Activated CD4-positive, alpha-beta T cell treated with anti-CD3 and anti-CD28 coated beads for 36 hours (primary cell): Measurements from ENCODE around the gene SYT17. TPM values are rescaled to one million over a fixed set of nuclear protein-coding genes. Genes with fewer than 3 reads are reported as not detected.

Experiments used
- ATAC-seq: fragments of 200-7000 bp; cut with Tn5 transposase; one replicate; pipeline ENCODE4 v1.10.0; 2021; ENCODE audit warnings: mild to moderate bottlenecking, moderate library complexity
- CTCF ChIA-PET: fragments of 350-600 bp; sonication (Branson Sonifier 250); formaldehyde crosslinking; loops from one replicate; lab custom pipeline; 2021; ENCODE audit warnings: antibody characterized with exemption; lab: Charles Lee
- POLR2A ChIA-PET: fragments of 350-600 bp; sonication (Branson Sonifier 250); formaldehyde crosslinking; loops from one replicate; lab custom pipeline; 2021; ENCODE audit warnings: antibody characterized with exemption, inconsistent platforms; lab: Charles Lee
- DNase-seq: peaks from one replicate; pipeline ENCODE4 v3.0.0-alpha.2; 2020
- H3K27ac Mint-ChIP-seq: one replicate; pipeline ENCODE4 v1.8.0; 2021; ENCODE audit warnings: mixed read lengths
- H3K27me3 Mint-ChIP-seq: one replicate; pipeline ENCODE4 v1.8.0; 2021; ENCODE audit warnings: mixed read lengths
- H3K36me3 Mint-ChIP-seq: one replicate; pipeline ENCODE4 v1.8.0; 2021; ENCODE audit warnings: low read depth, mixed read lengths
- H3K4me1 Mint-ChIP-seq: one replicate; pipeline ENCODE4 v1.8.0; 2021; ENCODE audit warnings: mixed read lengths
- H3K4me3 Mint-ChIP-seq: one replicate; pipeline ENCODE4 v1.8.0; 2021; ENCODE audit warnings: mild to moderate bottlenecking, moderate library complexity, mixed read lengths
- H3K9me3 Mint-ChIP-seq: one replicate; pipeline ENCODE4 v1.8.0; 2021; ENCODE audit warnings: low read depth, mixed read lengths
- intact Hi-C, 2 experiments: fragments of 100-400 bp; cut with DNase I in 1 of 2; cut with micrococcal nuclease in 1 of 2; formaldehyde crosslinking; loops; one replicate each; pipeline versions ENCODE4 v1.14.2 to v1.15.1; 2022 to 2024; cut with DNase I, micrococcal nuclease
- total RNA-seq, 2 experiments: library from RNA; stranded (reverse); gene quantifications; one replicate each; pipeline ENCODE4 v1.2.3, GENCODE V29; 2021

The SYT17 gene
- total RNA-seq, 2 experiments from 2014 or later: not detected

GRCh38 chr16:19287241-19287640 lies 119.2 kb downstream of the SYT17 start:
- Mint-ChIP-seq H3K27ac (no peak overlapping the region), H3K4me1 (peaks cover 14% of the 10 kb centered on the region), H3K9me3 (no peaks in the 10 kb centered on the region), H3K4me3 (no peak overlapping the region), H3K36me3 (no peaks in the 10 kb centered on the region), H3K27me3 (peaks cover 13% of the 10 kb centered on the region)
- CTCF ChIA-PET: interaction anchor here (0.7 kb wide), 2 partner anchors 10 to 20 kb away, joined by 4 to 5 read pairs; no protein-coding TSS in a partner anchor
- intact Hi-C loops: no loop called here
- ATAC-seq (no peak), DNase-seq (no peak)
- POLR2A ChIA-PET: no interaction called here

DNA sequence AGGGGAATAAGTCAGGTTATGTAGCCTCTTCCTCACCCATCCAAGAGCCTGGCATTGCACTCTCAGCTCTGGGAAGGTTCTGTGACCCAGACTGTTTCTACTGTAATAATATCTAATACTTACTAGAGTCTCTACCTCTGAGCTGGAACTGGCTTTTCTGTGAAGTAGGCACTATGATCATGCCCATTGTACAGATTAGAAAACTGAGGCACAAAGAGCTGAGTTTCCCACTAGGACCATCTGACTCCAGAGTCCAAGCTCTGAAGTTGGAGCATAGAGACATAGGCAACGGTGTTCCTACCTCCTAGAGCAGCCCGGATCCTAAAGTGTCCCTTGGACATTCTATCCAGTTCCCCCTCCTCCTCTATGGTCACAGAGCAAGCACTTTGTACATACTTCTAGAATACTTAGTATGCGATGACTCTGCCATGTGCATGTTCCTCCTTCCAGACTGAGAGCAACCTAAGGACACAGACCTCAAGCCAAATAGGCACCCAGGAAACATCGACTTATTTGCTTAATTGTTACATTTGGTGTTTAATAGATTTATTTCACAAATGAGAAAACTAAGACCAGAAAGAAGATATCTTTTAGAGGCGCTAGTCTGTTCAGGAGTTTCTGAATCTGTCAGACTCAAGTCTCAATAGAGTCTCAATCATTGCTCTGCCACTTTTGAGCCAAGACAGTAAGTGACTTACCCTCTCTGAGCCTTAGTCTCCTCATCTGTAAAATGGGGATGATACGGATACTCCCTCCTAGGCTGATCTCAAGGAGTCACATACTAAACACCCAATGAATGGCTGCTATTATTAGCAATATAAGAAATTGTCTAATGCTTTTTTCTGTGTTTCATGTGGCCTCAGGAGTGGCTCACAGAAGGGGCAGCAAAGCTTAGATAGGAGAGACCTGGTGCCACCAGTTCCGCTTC lies 121.1 kb downstream of the SYT17 start:
- Mint-ChIP-seq H3K4me3 (no peak overlapping the region), H3K4me1 (peaks cover 23% of the 10 kb centered on the region), H3K36me3 (no peaks in the 10 kb centered on the region), H3K27me3 (peaks cover 18% of the 10 kb centered on the region), H3K27ac (no peak overlapping the region), H3K9me3 (no peaks in the 10 kb centered on the region)
- no peak for DNase-seq
- ATAC-seq: no peak
- intact Hi-C loops: no loop called here
- ChIA-PET POLR2A (no interaction called here), CTCF (no interaction called here)

DNA sequence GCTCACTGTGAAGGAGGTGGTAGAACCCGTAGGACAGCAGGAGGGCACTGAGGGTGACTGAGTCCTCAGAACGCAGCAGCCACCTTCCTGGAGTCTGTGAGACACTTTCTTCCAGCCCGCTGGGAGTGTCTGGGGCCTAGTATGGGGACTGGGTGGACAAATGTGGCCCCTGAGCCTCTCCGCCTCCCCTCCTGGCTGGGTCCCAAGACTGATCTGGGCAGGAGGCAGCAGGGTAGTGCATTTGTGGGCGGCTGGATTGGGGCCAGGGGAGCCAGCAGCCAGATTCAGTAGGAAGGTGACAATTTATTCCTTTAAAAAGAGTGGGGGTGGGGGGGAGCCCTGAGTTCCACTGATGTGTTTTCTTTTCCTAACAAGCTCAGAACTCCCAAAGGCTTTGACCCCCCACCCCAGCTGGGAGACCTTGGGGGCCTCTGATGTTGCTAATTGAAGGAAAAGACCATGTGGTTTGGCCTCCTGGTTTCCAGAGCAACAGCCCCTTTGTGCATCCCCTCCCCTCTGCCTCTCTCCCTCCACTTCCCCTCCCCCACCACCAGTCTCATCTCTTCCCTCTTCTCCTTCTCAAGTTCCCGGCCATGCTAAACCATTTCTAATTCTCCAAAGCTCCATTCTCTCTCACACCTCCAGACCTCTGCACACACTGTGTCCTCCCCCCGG lies 121.9 kb downstream of the SYT17 start:
- Mint-ChIP-seq H3K9me3 (peaks cover 4% of the 10 kb centered on the region), H3K4me3 (no peak overlapping the region), H3K36me3 (peaks cover 3% of the 10 kb centered on the region), H3K4me1 (peaks cover 27% of the 10 kb centered on the region), H3K27me3 (peaks cover 18% of the 10 kb centered on the region), H3K27ac (no peak overlapping the region)
- DNase-seq (no peak), ATAC-seq (no peak)
- intact Hi-C loops: no loop called here
- ChIA-PET CTCF (no interaction called here), POLR2A (no interaction called here)

GRCh38 chr16:19290860-19291259 lies 122.8 kb downstream of the SYT17 start:
- CTCF ChIA-PET: no interaction called here
- intact Hi-C loops: no loop called here
- Mint-ChIP-seq H3K36me3 (peaks cover 3% of the 10 kb centered on the region), H3K27me3 (peaks cover 18% of the 10 kb centered on the region), H3K4me3 (no peak overlapping the region), H3K27ac (no peak overlapping the region), H3K9me3 (peaks cover 4% of the 10 kb centered on the region), H3K4me1 (peaks cover 32% of the 10 kb centered on the region)
- DNase-seq (no peak), ATAC-seq (no peak)
- POLR2A ChIA-PET: no interaction called here

GRCh38 chr16:19291475-19291874 lies 123.4 kb downstream of the SYT17 start:
- peaks cover 32% of the 10 kb centered on the region for H3K4me1 Mint-ChIP-seq
- intact Hi-C loops: no loop called here
- peaks cover 3% of the 10 kb centered on the region for H3K36me3 Mint-ChIP-seq
- no peak for ATAC-seq
- CTCF ChIA-PET: no interaction called here
- H3K27me3 Mint-ChIP-seq: peaks cover 18% of the 10 kb centered on the region
- POLR2A ChIA-PET: no interaction called here
- peaks cover 4% of the 10 kb centered on the region for H3K9me3 Mint-ChIP-seq
- no peak overlapping the region for H3K4me3 Mint-ChIP-seq
- peak; percentile 49 for DNase-seq
- no peak overlapping the region for H3K27ac Mint-ChIP-seq

DNA sequence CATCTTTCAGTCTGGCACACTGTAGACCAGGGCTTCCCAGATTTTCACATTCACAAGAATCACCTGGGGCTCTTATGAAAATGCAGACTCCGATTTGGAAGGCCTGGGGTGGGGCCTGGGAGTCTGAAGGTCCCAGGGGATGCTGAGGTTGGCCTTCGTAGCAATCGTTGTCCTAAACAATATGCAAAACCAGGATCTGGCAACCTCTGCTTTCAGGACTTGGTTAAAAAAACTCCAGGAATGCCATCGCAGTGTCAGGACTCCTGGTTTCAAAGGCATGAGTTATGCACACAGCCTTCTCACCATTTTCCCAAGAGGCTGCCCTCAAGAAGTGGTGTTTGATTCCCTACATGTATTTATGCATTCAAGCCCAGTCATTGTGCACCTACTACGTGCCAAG lies 124.1 kb downstream of the SYT17 start:
- intact Hi-C loops: no loop called here

DNA sequence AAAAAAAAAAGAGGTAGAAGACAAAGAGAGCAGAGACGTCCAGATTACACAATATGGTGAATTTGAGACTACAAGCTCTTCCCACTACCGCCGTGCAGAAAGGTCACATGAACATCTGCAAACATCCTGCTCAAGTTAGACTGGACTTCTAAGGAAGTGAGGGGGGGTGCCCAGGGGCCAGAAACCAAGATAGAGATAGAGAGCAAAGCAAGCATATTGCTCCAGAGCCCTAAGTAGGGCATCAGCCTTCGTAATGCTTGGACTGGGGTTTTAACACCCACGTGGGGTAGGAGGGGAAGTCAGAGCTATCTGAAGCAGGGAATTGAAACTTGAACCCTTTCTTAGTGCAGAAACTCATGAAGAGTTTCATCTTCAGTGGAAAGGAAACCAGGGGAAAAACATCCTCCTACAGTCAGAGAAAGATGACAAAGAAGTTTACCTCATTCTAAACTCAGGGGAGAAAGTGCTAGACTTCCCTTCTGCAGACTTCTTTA lies 126.2 kb downstream of the SYT17 start:
- CTCF ChIA-PET: no interaction called here
- POLR2A ChIA-PET: no interaction called here
- Mint-ChIP-seq H3K4me1 (peaks cover 34% of the 10 kb centered on the region), H3K9me3 (peaks cover 5% of the 10 kb centered on the region), H3K27ac (peak overlapping the region; percentile 68), H3K4me3 (peak overlapping the region; percentile 6), H3K36me3 (peaks cover 3% of the 10 kb centered on the region), H3K27me3 (peaks cover 17% of the 10 kb centered on the region)
- intact Hi-C loops: loop anchor here (1.0 to 2.0 kb wide), 2 partner anchors 175 kb away; no protein-coding TSS in a partner anchor
- peak; percentile 92 for ATAC-seq
- DNase-seq: peak; percentile 73

More for the DNA sequence above, 124.1 kb downstream of the SYT17 start:
- H3K27ac Mint-ChIP-seq: no peak overlapping the region
- ATAC-seq: no peak
- H3K9me3 Mint-ChIP-seq: peaks cover 5% of the 10 kb centered on the region
- DNase-seq: no peak
- POLR2A ChIA-PET: no interaction called here
- H3K36me3 Mint-ChIP-seq: peaks cover 3% of the 10 kb centered on the region
- peaks cover 18% of the 10 kb centered on the region for H3K27me3 Mint-ChIP-seq
- H3K4me3 Mint-ChIP-seq: no peak overlapping the region
- CTCF ChIA-PET: no interaction called here
- peaks cover 34% of the 10 kb centered on the region for H3K4me1 Mint-ChIP-seq

DNA sequence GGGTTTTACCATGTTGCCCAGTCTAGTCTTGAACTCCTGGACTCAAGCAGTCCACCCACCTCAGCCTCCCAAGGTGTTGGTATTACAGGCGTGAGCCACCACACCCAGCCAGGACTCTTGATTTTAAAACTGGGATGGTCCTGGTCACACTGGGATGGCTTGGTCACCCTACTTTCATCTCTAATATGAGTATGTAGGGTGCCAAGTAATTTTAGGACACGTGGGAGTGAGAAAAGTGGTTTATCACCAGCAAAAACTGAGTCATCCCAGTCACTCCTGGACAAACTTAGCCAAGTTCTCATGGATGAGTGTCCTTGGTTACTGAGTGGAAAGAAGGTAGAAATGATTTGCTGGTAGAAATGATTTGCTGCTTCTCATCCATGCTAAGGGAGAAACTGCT lies 127.4 kb downstream of the SYT17 start:
- peak; percentile 30 for ATAC-seq
- no peak overlapping the region for H3K4me3 Mint-ChIP-seq
- H3K9me3 Mint-ChIP-seq: peaks cover 5% of the 10 kb centered on the region
- ChIA-PET CTCF (interaction anchor here (0.6 kb wide), 1 partner anchor 262 kb away, joined by 3 read pairs; no protein-coding TSS in a partner anchor), POLR2A (no interaction called here)
- H3K27ac Mint-ChIP-seq: peak overlapping the region; percentile 68
- H3K36me3 Mint-ChIP-seq: peaks cover 3% of the 10 kb centered on the region
- DNase-seq: peak; percentile 24
- peaks cover 16% of the 10 kb centered on the region for H3K27me3 Mint-ChIP-seq
- intact Hi-C loops: loop anchor here in 1 of 2 experiments (2.0 kb wide), 1 partner anchor 177 kb away; no protein-coding TSS in a partner anchor
- peaks cover 32% of the 10 kb centered on the region for H3K4me1 Mint-ChIP-seq

- H3K36me3 Mint-ChIP-seq: peaks cover 3% of the 10 kb centered on the region
- POLR2A ChIA-PET: no interaction called here
- H3K4me1 Mint-ChIP-seq: peaks cover 28% of the 10 kb centered on the region
- peaks cover 5% of the 10 kb centered on the region for H3K9me3 Mint-ChIP-seq
- CTCF ChIA-PET: interaction anchor here (0.6 kb wide), 1 partner anchor 10 kb away, joined by 5 read pairs; no protein-coding TSS in a partner anchor
- peaks cover 11% of the 10 kb centered on the region for H3K27me3 Mint-ChIP-seq
- H3K4me3 Mint-ChIP-seq: no peak overlapping the region
- no peak overlapping the region for H3K27ac Mint-ChIP-seq
- intact Hi-C loops: no loop called here
- no peak for DNase-seq
- no peak for ATAC-seq
Measured at GRCh38 chr16:19297454-19297853, 129.4 kb downstream of the SYT17 start.

DNA sequence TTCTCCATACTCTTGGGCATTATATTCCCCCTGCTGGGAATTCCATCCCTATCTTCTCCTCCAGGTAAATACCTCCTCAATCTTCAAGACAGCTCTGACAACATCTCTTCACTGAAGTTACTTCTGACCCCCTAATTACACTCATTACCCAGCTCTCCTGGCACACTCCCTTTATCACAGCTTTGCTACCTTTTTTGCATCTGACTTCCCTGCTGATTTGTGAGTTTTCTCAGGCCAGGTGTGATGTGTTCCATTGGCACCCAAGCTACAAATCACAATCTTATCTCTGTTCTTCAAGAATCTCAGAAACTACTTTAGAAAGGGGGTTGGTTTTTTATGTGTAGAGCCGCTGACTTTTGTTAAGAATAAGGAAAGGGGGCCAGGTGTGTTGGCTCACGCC lies 131.5 kb downstream of the SYT17 start:
- CTCF ChIA-PET: interaction anchor here (1.5 kb wide), 1 partner anchor 14 kb away, joined by 3 read pairs; no protein-coding TSS in a partner anchor
- POLR2A ChIA-PET: no interaction called here
- peaks cover 11% of the 10 kb centered on the region for H3K4me1 Mint-ChIP-seq

GRCh38 chr16:19301931-19302330 lies 133.9 kb downstream of the SYT17 start:
- CTCF ChIA-PET: no interaction called here
- POLR2A ChIA-PET: no interaction called here
- intact Hi-C loops: no loop called here

More for the DNA sequence above, 131.5 kb downstream of the SYT17 start:
- intact Hi-C loops: no loop called here
- Mint-ChIP-seq H3K36me3 (peaks cover 2% of the 10 kb centered on the region), H3K27me3 (peaks cover 8% of the 10 kb centered on the region), H3K27ac (no peak overlapping the region), H3K9me3 (peaks cover 4% of the 10 kb centered on the region), H3K4me3 (no peak overlapping the region)
- ATAC-seq: no peak
- no peak for DNase-seq

More at GRCh38 chr16:19301931-19302330, 133.9 kb downstream of the SYT17 start:
- Mint-ChIP-seq H3K4me3 (no peak overlapping the region), H3K9me3 (no peaks in the 10 kb centered on the region), H3K27ac (no peak overlapping the region), H3K4me1 (no peaks in the 10 kb centered on the region), H3K36me3 (no peaks in the 10 kb centered on the region), H3K27me3 (peaks cover 10% of the 10 kb centered on the region)
- DNase-seq: no peak
- no peak for ATAC-seq
